Caco-2 (cell line): ENCODE measurements around the gene RYK. TPM values are rescaled to one million over a fixed set of nuclear protein-coding genes. Genes with fewer than 3 reads are reported as not detected.

Source experiments
- BruUV-seq: library from RNA; stranded (reverse); fragments of 400-500 nt; replicated peaks from 2 replicates; lab custom pipeline; 2021; lab: Mats Ljungman, UMichigan
- CTCF ChIA-PET: fragments of 300-600 bp; sonication (Branson Sonifier 250); formaldehyde crosslinking; loops from one replicate; lab custom pipeline; 2022; ENCODE audit warnings: antibody characterized with exemption; lab: Charles Lee
- POLR2A ChIA-PET: fragments of 300-600 bp; sonication (Branson Sonifier 250); formaldehyde crosslinking; loops from one replicate; lab custom pipeline; 2022; ENCODE audit warnings: antibody characterized with exemption; lab: Charles Lee
- DNase-seq, 2 experiments: peaks; one replicate each; pipeline versions ENCODE4 v3.0.0 to v3.0.0-alpha.2; 2020 to 2022
- H3K27me3 ChIP-seq: replicated peaks from 2 replicates; pipeline ENCODE4 v1.6.0; 2011; ENCODE audit warnings: low read length; ENCODE audit not compliant: control insufficient read depth, insufficient read depth
- H3K36me3 ChIP-seq: 2 replicates; pipeline ENCODE4 v1.5.1; 2011; ENCODE audit warnings: low read length; ENCODE audit not compliant: control insufficient read depth, insufficient read depth
- H3K4me1 ChIP-seq: fragments of 250-450 bp; sonication (Bioruptor Pico); 2 replicates; pipeline ENCODE4 v1.5.1; 2020; ENCODE audit warnings: mild to moderate bottlenecking
- H3K4me3 ChIP-seq: 2 replicates; pipeline ENCODE4 v1.5.1; 2011; ENCODE audit warnings: low read depth, mild to moderate bottlenecking, control low read depth, low read length
- H3K9me3 ChIP-seq: fragments of 250-450 bp; sonication (Bioruptor Pico); 2 replicates; pipeline ENCODE4 v1.5.1; 2020; ENCODE audit warnings: mild to moderate bottlenecking, moderate library complexity
- H3K27ac Mint-ChIP-seq: one replicate; pipeline ENCODE4 v1.8.0; 2022; ENCODE audit warnings: mixed read lengths; ENCODE audit not compliant: unreplicated experiment
- H3K27me3 Mint-ChIP-seq: one replicate; pipeline ENCODE4 v1.8.0; 2022; ENCODE audit warnings: mixed read lengths; ENCODE audit not compliant: insufficient read depth, unreplicated experiment
- H3K36me3 Mint-ChIP-seq: one replicate; pipeline ENCODE4 v1.8.0; 2022; ENCODE audit warnings: mild to moderate bottlenecking, mixed read lengths; ENCODE audit not compliant: insufficient read depth, unreplicated experiment
- H3K4me1 Mint-ChIP-seq: one replicate; pipeline ENCODE4 v1.8.0; 2022; ENCODE audit warnings: low read depth, mixed read lengths; ENCODE audit not compliant: unreplicated experiment
- H3K4me3 Mint-ChIP-seq: one replicate; pipeline ENCODE4 v1.8.0; 2022; ENCODE audit warnings: mild to moderate bottlenecking, moderate library complexity, mixed read lengths; ENCODE audit not compliant: unreplicated experiment
- H3K9me3 Mint-ChIP-seq: one replicate; pipeline ENCODE4 v1.8.0; 2022; ENCODE audit warnings: mixed read lengths; ENCODE audit not compliant: unreplicated experiment
- CTCF ChIP-seq, 2 experiments: fragments of 200-600 bp in 1 of 2; IDR thresholded peaks; 1 replicate in 1 of 2; 2 replicates in 1 of 2; pipeline versions ENCODE4 v1.5.1 to v1.8.0; 2011 to 2022; ENCODE audit warnings: antibody characterized with exemption in 1 of 2, control low read depth in 1 of 2, inconsistent platforms in 1 of 2, low read depth in 1 of 2, low read length in 1 of 2, mild to moderate bottlenecking in 1 of 2, moderate library complexity in 1 of 2; ENCODE audit not compliant: insufficient read depth in 1 of 2, severe bottlenecking in 1 of 2, unreplicated experiment in 1 of 2
- intact Hi-C: fragments of 100-400 bp; cut with micrococcal nuclease; formaldehyde crosslinking; loops from one replicate; pipeline ENCODE4 v1.10.0; 2022; ENCODE audit not compliant: unreplicated experiment
- total RNA-seq: library from RNA; stranded (reverse); gene quantifications from 2 replicates; pipeline ENCODE4 v1.2.3, GENCODE V29; 2022

Gene RYK
- total RNA-seq, 1 experiment from 2014 or later: 102 TPM

- CTCF ChIA-PET: no interaction called here
- H3K9me3 ChIP-seq: no peaks in the 10 kb centered on the region
- DNase-seq: no peak
- no peaks in the 10 kb centered on the region for H3K36me3 ChIP-seq
- H3K4me1 ChIP-seq: no peaks in the 10 kb centered on the region
- H3K27me3 ChIP-seq: no peaks in the 10 kb centered on the region
- POLR2A ChIA-PET: no interaction called here
- no TSS peak for BruUV-seq
- H3K4me1 Mint-ChIP-seq: peaks cover 17% of the 10 kb centered on the region
- peak in 1 of 2 experiments; percentile 5 for TF ChIP-seq CTCF (IDR thresholded peaks at IDR 0.05; ENCODE audit: insufficient read depth in 1 of 2, low read depth in 1 of 2, low read length in 1 of 2, severe bottlenecking in 1 of 2, unreplicated experiment in 1 of 2)
- H3K4me3 Mint-ChIP-seq: no peak overlapping the region
- no peaks in the 10 kb centered on the region for H3K27me3 Mint-ChIP-seq
- no peaks in the 10 kb centered on the region for H3K9me3 Mint-ChIP-seq
- intact Hi-C loops: no loop called here
- H3K36me3 Mint-ChIP-seq: peaks cover 56% of the 10 kb centered on the region
- H3K4me3 ChIP-seq: no peak overlapping the region
- no peak overlapping the region for H3K27ac Mint-ChIP-seq
Measured at GRCh38 chr3:134190250-134190649, 60.4 kb downstream of the RYK start.

- Histone ChIP-seq H3K4me1 (no peaks in the 10 kb centered on the region), H3K27me3 (no peaks in the 10 kb centered on the region), H3K9me3 (no peaks in the 10 kb centered on the region), H3K4me3 (no peak overlapping the region), H3K36me3 (no peaks in the 10 kb centered on the region; the same call in 1 of the 2 replicates)
- intact Hi-C loops: loop anchor here (10.0 kb wide), 1 partner anchor 255 kb away; no protein-coding TSS in a partner anchor
- CTCF ChIA-PET: no interaction called here
- Mint-ChIP-seq H3K4me1 (peaks cover 17% of the 10 kb centered on the region), H3K9me3 (no peaks in the 10 kb centered on the region), H3K27ac (no peak overlapping the region), H3K27me3 (no peaks in the 10 kb centered on the region), H3K36me3 (peaks cover 52% of the 10 kb centered on the region), H3K4me3 (no peak overlapping the region)
- BruUV-seq: no TSS peak
- DNase-seq: no peak
- no peak for TF ChIP-seq CTCF (IDR thresholded peaks at IDR 0.05; ENCODE audit: insufficient read depth in 1 of 2, low read depth in 1 of 2, low read length in 1 of 2, severe bottlenecking in 1 of 2, unreplicated experiment in 1 of 2)
- POLR2A ChIA-PET: no interaction called here
Measured at GRCh38 chr3:134189849-134190248, 60.8 kb downstream of the RYK start.

GRCh38 chr3:134186391-134186790 lies 64.3 kb downstream of the RYK start:
- H3K36me3 ChIP-seq: no peaks in the 10 kb centered on the region; the same call in 1 of the 2 replicates

More at GRCh38 chr3:134186391-134186790, 64.3 kb downstream of the RYK start:
- ChIA-PET CTCF (no interaction called here), POLR2A (no interaction called here)
- no peak for DNase-seq
- Histone ChIP-seq H3K4me3 (no peak overlapping the region), H3K27me3 (no peaks in the 10 kb centered on the region), H3K4me1 (no peaks in the 10 kb centered on the region), H3K9me3 (no peaks in the 10 kb centered on the region)
- intact Hi-C loops: loop anchor here (10.0 kb wide), 1 partner anchor 252 kb away; no protein-coding TSS in a partner anchor
- no peak overlapping the region for H3K4me3 Mint-ChIP-seq
- no peaks in the 10 kb centered on the region for H3K9me3 Mint-ChIP-seq
- no peak overlapping the region for H3K27ac Mint-ChIP-seq
- no TSS peak for BruUV-seq
- peaks cover 38% of the 10 kb centered on the region for H3K36me3 Mint-ChIP-seq
- H3K4me1 Mint-ChIP-seq: peaks cover 17% of the 10 kb centered on the region
- TF ChIP-seq CTCF (IDR thresholded peaks at IDR 0.05; ENCODE audit: insufficient read depth in 1 of 2, low read depth in 1 of 2, low read length in 1 of 2, severe bottlenecking in 1 of 2, unreplicated experiment in 1 of 2): no peak
- no peaks in the 10 kb centered on the region for H3K27me3 Mint-ChIP-seq
